ENCODE measurements around the gene CRP.

DNA sequence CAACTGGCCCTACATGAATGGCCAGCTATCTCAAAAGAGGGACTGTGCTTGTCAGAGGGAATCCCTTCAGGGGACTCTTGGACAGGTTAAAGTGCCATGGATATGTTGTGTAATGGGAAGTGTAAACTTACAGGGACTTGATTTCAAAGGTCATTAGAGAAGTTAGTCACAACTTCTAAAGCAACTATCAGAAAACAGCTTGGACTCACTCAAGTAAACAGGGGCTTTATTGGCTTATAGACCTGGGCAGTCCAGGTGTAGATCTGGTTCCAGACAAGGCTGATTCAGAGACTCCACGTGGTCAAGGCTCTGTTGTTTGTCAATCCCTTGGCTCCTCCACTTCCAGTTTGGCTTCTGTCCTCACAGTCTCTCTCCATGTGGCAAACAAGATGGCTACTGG, 2.3 kb downstream of the CRP start:
- TF ChIP-seq RAD21 (IDR thresholded peaks at IDR 0.05; ENCODE audit: low read depth) = no peak
- no peak for TF ChIP-seq EGR1 (IDR thresholded peaks at IDR 0.05)
- TF ChIP-seq TCF12 (IDR thresholded peaks at IDR 0.05; ENCODE audit: low read depth) = no peak
- TF ChIP-seq, protein P1, sequence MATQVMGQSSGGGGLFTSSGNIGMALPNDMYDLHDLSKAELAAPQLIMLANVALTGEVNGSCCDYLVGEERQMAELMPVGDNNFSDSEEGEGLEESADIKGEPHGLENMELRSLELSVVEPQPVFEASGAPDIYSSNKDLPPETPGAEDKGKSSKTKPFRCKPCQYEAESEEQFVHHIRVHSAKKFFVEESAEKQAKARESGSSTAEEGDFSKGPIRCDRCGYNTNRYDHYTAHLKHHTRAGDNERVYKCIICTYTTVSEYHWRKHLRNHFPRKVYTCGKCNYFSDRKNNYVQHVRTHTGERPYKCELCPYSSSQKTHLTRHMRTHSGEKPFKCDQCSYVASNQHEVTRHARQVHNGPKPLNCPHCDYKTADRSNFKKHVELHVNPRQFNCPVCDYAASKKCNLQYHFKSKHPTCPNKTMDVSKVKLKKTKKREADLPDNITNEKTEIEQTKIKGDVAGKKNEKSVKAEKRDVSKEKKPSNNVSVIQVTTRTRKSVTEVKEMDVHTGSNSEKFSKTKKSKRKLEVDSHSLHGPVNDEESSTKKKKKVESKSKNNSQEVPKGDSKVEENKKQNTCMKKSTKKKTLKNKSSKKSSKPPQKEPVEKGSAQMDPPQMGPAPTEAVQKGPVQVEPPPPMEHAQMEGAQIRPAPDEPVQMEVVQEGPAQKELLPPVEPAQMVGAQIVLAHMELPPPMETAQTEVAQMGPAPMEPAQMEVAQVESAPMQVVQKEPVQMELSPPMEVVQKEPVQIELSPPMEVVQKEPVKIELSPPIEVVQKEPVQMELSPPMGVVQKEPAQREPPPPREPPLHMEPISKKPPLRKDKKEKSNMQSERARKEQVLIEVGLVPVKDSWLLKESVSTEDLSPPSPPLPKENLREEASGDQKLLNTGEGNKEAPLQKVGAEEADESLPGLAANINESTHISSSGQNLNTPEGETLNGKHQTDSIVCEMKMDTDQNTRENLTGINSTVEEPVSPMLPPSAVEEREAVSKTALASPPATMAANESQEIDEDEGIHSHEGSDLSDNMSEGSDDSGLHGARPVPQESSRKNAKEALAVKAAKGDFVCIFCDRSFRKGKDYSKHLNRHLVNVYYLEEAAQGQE (IDR thresholded peaks at IDR 0.05; ENCODE audit: low read depth) = no peak
- no peak for TF ChIP-seq ZBTB7A (IDR thresholded peaks at IDR 0.05; ENCODE audit: low read depth)
